ENCODE measurements around the gene USP7.

Gene USP7

DNA sequence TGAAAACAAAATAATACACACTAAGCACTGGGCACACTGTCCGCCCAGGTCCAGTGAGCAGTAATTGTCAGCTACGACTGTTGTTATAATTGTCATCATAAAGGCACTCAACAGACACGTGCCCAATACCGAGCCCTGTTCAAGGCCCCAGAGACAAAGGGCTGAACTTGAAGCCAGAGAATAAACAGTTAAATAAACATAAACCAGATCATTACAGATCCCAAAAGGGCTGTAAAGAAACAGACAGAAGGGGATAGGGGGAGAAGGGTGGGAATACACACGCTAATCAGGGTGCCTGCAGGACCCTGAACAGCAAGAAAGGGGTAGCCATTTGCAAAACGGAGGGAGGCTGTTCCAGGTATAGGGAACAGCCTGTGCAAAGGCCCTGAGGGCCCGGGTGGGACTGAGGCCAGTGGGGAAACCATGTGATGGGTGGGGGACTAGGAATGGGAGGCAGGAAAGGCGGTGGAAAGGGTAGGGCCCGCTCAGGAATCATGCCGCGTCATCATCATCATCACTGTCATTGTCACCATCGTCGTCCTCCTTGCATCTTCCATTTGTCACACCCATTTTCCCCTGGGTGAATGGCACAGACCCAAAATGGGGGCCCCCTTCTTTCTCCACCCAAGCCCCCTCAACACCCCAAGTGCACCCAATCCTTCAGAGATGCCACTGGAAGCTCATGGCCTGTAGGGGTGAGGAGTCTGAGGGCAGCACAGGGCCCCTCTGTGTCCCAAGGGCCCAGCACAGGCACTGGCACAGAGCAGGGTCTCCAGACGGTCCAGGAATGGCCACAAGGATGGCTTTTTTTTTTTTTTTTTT lies 101.2 kb downstream of the USP7 start:
- DNase-seq (ENCODE audit: low read depth in 2 of 2), result no peak

DNA sequence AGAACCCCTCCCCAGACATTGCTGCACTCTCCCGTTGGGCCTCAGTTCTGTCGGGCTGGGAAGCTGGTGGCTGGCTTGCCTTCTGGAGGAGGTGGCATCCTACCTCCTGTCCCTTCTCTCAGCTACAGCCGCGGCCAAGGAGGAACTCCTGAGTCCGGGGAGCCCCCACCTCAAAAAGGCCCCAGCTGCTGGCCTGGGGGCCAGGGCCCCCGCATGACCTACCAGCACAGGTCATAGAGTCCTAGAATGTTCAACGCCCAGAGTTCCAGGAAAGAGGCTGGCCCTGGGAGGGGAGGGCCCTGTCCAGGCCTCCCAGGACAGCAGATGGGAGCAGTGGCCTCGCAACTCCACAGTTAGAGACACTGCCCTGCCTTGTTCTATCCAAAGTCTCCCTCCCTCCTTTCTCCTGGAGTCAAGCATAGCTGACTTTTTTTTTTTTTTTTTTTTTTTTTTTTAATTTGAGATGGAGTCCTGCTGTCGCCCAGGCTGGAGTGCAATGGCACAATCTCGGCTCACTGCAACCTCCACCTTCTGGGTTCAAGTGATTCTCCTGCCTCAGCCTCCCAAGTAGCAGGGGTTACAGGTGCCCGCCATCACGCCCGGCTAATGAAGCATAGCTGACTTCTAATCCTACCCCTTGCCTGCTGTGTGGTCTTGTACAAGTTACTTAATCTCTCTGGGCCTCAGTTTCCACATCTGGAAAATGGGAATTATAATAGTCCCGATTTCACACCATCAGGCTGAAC lies 102.0 kb downstream of the USP7 start:
- no peak for DNase-seq (ENCODE audit: low read depth in 2 of 2)

DNA sequence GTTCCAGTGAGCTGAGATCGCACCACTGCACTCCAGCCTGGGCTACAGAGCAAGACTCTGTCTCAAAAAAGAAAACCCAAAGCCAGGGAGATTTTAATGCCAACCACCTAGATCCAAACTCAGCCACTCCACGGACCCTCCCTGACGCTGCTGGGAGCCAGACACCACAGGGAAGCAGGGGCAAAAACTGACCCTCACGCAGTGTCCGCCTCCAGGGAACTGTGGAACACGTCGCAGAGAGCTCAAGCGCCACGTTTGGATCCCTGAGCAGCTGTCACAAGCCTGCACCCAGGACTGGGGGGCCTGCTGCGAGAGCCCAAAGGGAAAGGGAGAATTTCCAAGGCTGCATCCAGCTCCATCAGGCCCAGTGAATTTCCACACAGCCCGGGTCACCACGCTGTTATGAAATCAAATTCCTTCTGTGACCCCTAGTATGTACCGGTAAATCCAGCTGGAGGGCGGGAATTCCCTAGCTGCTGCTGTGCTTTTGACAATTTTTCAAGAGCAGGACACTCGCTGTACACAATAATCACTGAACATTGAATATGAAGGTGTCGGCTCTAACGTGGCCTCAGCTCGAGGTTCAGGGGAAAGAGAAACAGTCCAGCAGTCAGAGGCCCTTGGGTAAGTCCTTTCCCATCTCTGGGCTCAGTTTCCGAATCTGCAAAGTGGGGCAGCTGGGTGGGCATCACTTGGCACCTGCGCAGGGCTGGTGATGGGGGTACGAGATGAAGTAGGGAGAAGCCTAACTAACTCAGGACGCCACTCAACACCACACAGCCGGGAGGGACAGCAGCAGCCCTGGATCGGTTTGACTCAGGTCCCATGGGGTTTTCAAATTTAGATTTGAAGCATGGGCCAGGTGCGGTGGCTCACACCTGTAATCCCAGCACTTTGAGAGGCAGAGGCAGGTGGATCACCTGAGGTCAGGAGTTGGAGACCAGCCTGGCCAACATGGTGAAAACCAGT lies 103.5 kb downstream of the USP7 start:
- no peak for DNase-seq (ENCODE audit: low read depth in 2 of 2)

DNA sequence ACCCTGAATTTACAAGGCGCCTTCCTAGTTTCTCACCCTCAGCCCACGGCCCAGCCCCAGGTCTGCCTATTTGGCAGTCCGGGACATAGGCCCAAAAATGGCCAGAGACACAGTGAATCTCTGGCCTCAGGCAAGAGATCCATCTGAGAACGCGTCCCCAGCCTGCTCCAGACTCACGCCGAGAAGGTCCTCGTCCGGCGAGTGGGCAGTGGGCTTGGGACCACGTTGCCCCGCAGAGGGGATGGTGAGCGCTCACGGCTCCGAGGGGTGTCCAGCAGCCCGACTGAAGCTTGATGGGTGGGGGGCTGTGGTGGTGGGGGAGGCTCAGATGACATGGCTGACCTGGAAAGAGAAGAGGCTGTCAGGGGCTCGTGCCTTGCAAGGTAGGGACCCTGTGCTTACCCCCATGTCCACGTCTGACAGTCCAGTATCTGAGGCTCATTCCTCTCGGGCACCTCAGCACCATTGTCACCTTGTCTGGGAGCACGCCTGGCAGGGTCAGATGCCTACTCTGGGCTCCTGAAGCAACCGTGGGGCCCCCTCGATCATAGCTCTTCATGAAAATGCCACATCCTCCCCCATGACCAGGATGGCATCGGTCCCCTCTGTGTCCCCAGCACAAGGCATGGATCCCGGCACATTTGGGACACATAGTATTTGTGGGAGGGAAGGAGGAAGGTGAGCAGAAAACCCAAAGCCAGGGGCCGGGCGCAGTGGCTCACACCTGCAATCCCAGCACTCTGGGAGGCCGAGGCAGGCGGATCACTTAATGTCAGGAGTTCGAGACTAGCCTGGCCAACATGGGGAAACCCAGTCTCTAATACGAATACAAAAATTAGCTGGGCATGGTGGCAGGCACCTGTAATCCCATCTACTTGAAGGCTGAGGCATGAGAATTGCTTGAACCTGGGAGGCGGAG lies 104.5 kb downstream of the USP7 start:
- DNase-seq (ENCODE audit: low read depth in 2 of 2), result no peak

DNA sequence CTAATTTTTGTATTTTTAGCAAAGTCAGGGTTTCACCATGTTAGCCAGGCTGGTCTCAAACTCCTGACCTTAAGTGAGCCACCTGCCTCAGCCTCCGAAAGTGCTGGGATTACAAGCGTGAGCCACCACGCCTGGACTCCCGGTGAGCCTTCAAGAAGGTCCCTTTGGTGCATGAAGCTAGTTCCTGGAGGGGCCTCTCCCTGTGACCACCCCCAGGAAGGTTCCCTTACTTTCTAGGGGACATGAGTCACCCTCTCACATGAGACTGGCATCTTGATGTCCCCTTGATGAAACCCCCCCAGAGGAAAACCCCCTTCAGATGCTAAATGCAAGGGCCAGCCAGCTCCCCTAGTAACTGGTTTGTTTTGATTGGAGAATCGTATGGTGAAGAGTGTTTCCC lies 107.7 kb downstream of the USP7 start:
- no peak for DNase-seq (ENCODE audit: low read depth in 2 of 2)

DNA sequence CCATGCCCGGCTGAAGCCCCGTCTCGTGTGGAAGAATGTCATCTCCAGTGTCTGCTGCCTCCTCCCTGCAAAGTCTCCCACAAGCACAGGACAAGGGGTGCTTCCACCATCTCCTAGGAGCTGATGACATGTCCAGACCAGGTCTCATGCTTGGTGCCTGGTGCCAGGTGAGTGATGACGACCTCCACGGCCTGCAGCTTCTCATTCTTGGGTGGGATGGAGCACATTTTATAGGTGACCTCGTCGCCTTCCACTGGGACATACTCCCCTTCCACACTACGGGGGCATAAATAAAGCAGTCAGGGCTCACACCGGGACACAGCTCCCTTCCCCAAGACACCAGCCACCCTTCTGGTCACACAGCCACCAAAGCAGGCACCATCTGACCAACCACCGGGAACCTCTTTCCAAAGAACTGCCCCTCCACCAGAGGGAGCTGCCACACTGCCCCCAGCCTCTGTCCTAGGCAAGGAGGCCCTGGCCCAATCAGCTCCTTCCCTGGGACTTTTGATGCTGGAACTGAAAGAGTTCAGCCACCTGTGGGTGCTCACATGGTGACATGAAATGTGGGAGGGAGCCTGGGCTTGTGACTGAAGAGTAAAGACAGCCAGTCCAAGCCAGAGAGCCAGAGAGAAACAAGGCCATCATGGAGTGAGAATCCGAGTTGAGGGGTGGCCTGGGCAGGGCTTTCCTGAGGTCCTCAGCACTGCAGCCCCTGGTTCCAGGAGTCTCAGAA lies 108.5 kb downstream of the USP7 start:
- no peak for DNase-seq (ENCODE audit: low read depth in 2 of 2)

DNA sequence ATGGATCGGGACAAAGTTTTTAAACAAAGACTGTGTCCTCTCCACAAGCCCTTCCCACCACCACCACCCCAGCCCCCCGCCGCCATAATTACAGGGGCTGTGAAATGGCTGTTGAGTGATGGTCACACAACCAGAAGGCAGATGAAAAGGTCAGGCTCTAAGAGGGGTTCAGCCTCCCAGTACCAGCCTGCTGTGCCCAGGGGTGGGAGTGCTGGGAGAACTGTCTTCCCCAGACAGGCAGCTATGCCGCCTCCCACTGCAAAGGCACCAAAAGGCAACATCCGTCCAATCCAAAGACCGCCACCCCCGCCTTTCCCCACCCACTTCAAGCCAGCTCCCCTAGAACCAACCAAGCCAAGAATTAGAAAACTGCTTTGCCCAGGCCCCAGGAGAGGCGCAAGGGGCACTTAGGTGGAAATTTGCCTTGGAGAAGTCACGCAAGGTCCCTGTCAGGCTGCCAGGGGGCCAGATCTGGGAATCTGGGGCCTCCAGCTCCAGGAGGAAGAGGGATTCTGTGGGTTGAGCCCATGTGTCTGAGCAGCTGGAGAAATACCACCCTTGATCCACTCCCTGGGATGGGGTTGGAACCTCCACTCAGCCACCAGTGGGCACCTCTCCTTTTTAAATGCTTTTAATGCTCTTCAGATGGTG lies 109.3 kb downstream of the USP7 start:
- no peak for DNase-seq (ENCODE audit: low read depth in 2 of 2)

DNA sequence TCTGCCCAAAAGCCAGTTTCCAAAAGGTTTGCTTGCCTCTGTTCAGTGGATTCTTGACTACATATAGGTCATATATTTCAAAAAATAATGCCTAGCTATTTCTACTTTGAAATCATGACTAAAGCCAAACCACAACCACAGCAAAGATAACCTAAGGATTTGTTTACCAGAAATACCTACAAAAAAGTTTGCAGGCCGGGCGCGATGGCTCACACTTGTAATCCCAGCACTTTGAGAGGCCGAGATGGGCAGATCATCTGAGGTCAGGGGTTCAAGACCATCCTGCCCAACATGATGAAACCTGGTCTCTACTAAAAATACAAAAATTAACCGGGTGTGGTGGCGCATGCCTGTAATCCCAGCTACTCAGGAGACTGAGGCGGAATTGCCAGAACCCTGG lies 110.1 kb downstream of the USP7 start:
- DNase-seq (ENCODE audit: low read depth in 2 of 2), result no peak

DNA sequence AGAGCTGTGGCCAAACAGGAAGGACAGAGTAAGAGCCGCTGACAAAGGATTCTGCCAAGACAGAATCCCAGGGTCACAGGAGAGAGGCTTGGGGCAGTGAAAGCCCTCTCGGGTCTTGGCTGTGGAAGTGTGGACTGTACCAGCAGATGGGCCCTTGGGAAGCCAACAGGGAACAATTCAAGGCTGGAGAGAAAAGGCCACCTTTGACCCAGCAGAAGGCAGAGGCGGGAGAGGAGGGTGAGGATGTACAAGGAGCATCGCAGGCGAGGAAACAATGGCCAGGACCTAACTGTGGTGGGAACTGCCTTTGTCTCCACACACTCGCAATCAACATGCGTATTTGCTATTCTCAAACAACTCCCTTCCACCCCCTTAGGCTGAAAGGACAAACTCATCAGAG lies 110.6 kb downstream of the USP7 start:
- DNase-seq (ENCODE audit: low read depth in 2 of 2), result no peak

DNA sequence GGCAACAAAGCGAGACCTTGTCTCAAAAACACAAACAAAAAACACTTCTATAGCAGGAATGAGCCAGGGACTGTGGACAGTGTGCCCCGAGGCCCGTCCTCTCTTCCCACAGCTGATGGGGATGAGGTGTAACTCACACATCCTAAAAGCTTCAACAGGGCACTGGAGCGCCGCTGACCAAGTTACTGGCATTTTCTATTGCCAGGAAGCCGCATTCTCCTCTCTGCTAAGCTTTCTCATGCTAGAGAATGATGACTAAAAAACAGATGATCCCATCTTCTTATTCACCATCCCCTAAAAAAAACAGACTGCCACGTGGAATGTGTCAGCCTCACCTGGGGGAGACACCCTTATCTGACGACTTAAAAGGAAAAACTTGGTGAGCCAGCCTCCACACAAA lies 111.2 kb downstream of the USP7 start:
- no peak for DNase-seq (ENCODE audit: low read depth in 2 of 2)

DNA sequence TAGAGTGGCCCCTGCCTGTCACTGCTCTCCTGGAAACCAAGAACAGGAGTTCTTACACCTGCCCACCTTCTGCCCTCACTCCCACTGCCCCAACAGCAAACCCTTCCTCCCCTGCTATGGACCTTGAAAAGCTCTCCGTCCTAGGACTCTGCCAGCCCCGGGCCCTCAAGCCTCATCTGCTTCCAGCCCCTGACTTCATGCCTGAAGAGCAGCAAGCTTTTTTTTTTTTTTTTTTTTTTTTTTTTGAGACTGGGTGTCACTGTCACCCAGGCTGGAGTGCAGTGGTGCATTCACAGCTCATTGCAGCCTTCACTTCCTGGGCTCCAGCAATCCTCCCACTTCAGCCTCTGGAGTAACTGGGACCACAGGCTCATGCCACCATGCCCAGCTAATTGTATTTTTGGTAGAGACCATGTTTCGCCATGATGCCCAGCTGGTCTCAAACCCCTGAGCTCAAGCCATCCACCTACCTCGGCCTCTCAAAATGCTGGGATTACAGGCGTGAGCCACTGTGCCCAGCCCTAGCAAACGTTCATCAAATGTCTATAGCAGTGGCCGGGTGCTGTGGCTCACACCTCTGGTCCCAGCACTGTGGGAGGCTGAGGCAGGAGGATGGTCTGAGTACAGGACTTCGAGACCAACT lies 111.8 kb downstream of the USP7 start:
- no peak for DNase-seq (ENCODE audit: low read depth in 2 of 2)

DNA sequence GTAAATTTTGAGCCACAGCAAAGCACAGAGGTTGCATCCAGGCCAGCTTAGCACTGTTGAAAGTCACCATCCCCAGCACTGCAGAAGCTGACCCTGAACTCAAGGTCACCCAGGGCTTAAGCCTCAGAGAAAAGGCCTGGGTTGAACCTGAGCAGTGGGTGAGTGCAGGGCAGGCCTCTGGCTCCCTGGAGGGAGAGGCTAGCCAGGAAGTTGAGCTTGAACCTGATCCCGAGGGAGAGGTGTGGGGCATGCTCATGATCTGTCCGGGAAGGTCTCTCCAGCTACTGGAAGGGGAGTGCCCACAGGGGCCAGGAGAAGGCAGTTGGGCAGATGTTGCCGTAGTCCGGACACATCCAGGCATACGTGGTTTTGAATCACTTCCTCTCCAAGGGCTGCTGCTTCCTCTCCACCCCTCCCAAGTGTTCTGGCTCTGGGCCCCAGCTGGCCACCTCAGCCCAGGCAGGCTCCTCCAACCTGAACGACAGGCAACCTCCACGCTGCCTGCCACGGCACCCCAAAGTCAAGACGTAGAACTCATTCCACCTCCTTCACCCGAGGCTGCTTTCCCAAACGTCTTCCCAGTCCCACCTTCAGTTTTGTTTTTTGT lies 113.3 kb downstream of the USP7 start:
- no peak for DNase-seq (ENCODE audit: low read depth in 2 of 2)

DNA sequence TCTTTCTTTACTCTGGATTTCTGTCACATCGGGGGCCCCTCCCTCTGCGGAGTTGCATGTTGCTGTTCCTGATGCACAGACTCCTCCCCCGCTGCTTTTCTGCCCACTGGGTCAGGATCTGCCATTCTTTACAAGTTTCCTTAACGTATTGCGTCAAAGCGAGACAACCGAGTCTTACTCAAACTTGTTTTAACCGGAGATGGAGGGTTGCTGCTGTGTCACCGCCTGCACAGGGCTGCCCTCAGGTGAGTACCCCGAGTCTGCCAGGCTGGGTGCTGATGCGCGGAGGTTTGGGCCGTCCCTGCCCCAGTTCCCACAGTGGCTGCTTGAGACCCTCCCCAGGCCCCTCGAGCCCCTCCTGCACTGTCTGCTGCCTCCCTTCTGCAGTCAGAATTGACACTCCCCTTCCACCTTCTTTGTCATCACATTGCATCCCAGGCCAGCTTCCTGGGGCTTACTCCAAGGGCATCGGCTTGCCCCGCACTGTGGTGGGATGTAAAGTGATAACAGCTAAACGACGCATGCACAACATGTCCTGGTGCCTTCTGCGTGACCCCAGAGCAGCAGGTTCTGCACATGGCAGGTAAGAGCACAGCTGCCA lies 114.2 kb downstream of the USP7 start:
- DNase-seq (ENCODE audit: low read depth in 2 of 2), result no peak

DNA sequence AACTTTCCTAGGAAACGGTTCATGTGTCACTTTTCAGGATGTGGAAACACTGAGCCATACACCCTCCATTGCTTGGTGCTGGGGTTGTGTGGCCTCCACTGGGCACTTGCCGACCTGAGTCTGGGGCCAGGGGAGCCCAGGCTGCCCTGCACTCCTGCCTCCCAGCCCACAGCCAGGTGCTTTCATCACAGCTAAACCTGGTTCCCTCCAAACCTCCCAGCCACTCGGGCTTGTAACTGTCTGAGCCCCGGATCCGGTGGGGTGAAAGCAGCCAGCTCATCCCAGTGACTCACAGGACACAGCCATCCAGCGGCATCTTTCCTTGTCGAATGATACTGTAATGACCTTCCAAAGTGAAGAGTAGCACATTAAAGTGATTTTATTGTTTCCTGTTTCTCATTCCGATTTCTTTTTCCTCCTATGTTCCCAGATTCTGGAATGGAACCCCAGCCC lies 114.7 kb downstream of the USP7 start:
- DNase-seq (ENCODE audit: low read depth in 2 of 2), result no peak

DNA sequence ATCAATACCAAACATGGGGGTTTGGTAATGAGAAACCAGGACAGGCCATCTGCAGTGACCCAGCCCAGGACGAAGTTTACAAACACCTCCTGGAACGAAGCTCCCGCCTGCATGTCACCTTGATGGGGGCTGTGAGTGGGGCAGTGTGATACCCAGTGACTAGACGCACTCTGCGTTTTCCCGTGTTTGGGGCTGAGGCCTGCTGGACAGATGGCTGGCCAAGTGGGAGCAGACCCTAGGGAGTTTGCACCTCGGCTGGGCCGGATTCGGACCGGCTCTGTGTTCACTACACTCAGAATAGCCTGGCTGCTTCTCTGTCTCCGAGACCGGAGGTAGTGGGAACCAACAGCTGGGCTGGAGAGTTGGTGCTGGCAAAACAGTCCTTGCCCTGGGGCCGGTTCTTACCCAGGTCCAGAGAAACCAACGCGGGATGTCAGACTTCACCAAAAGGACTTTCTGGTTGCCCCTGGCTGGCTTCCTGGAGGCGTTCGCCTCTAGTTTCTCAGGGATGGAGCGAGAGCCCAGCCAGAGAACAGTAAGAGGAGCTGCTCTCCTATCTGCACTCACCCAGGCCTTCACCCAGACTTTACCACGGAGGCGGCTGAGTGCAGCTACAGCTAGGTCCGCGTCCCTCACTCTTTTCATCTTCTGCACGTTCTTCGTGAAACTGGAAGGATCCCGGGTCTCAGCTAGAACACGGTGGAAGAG lies 115.3 kb downstream of the USP7 start:
- DNase-seq (ENCODE audit: low read depth in 2 of 2), result no peak

DNA sequence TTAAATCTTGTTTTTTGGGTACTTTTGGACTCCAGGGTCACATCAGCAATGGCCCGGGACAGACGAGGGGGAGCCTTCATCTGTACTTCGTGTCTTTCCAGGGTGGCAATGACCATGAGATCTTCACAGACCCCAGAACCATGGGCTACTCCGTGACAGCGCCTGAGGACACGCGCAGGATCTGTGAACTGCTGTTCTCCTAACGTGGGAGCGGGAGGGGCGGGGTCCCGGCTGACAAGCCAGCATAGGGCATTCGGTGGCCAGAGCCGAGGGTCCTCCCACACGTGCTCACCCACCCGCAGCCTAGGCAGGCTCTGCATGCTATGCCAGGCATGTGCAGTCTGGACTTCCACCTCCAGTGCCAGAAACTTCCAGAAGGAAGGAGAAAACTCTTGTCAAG lies 116.1 kb downstream of the USP7 start:
- no peak for DNase-seq (ENCODE audit: low read depth in 2 of 2)

DNA sequence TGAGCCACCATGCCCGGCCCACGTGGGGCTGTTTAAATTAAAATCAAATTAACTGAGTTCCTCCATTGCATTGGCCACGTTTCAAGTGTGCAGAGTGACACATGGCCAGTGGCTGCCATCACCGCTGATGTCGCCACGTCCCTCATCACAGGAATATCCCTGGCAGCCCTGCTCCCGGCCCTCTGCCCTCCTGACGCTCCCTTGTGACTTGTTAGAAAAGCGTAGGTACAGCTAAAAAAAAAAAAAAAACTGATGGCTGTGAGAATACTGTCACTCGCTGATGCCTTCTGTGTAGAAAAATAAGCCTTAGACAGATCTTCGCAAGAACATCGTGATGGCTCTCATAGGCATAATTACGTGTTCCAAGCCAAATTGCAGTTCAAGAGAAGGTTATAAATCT lies 116.6 kb downstream of the USP7 start:
- no peak for DNase-seq (ENCODE audit: low read depth in 2 of 2)

DNA sequence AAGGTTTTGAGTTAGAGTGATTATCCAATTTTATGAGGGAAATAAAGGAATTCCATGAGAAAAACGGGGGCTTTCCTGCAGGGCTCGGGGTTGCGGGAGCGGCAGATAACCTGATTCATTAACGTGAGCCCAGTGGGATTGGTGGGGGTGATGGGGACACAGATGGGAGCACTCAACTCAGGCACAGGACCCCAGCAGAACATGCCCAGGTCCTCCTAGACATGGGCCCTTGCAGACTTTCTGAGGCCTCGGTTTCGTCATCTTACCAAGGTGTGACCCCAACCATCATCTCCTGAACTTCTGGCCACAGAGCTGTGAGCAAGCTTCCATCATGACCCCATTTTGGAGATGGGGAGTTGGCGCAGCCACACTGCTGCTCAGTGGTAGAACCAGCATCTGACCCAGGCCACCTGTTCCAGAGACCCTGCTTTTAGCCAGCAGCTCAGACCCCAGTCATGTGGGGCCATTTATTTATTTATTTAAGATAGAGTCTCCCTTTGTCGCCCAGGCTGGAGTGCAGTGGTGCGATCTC lies 117.2 kb downstream of the USP7 start:
- DNase-seq (ENCODE audit: low read depth in 2 of 2), result no peak
